NCI-H146 treated with DMSO at 0.1 percent for 48 hours (cell line): ENCODE results near the gene KBTBD13.

Experiments used
- DNase-seq: peaks from one replicate; lab custom pipeline; 2025; ENCODE audit not compliant: unreplicated experiment; lab: John Stamatoyannopoulos, UW

Gene KBTBD13

GRCh38 chr15:65105038-65105437 is 28.5 kb downstream of the KBTBD13 start:
- no peak for DNase-seq

GRCh38 chr15:65106011-65106590 is 29.6 kb downstream of the KBTBD13 start:
- no peak for DNase-seq

GRCh38 chr15:65110676-65111292 is 34.2 kb downstream of the KBTBD13 start:
- no peak for DNase-seq

GRCh38 chr15:65115086-65115485 is 38.5 kb downstream of the KBTBD13 start, which contains the start of gene UBAP1L:
UBAP1L (minus strand) TSS chr15:65115200; CDS start chr15:65106215, 8,985 bp downstream.
- no peak for DNase-seq

GRCh38 chr15:65115542-65115941 is 39.0 kb downstream of the KBTBD13 start:
- peak; percentile 59 for DNase-seq
